Measurements from ENCODE around the gene ZMYND10.

ZMYND10 gene

DNA sequence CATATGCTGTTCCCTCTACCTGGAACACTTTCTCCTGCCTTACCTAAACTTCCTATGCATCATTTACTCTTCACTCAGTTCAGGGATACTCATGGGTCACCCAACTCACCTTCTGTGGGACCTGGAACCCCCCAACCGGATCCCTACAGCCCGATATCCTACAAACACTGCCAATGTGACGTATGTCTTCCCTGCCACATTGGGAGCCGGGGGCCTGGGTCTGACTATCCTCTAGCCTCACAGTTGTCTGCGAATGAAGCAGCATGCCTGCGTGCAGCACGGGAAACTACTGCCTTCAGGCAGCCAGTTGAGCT is 4.6 kb upstream of the ZMYND10 start:
- no peak for DNase-seq (ENCODE audit: low read depth in 2 of 3, low spot score in 2 of 3)

GRCh38 chr3:50347187-50347813 is 1.8 kb upstream of the ZMYND10 start:
- no peak for DNase-seq (ENCODE audit: low read depth in 2 of 3, low spot score in 2 of 3)

DNA sequence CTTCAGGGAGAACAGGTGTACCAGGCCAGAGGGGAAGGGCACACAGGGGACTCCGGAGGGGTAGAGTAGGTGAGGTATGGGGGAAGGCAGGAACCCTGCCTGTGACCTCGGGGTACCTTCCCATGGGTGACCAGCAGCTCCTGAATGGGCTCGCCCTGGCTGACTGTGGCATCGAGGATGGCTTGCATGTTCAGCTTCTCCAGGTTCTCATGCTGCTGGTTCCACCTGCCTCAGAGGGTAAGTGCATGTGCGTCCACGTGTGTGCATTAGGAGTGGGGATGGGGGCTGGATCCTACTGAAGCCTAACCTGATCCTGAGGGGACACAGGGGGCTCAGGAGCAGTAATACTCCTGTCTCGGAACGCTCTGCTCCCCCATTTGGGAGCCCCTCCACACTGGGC is 524 bp downstream of the ZMYND10 start:
- DNase-seq (ENCODE audit: low read depth in 2 of 3, low spot score in 2 of 3): no peak

- DNase-seq (ENCODE audit: low read depth in 2 of 3, low spot score in 2 of 3): no peak
These were observed 2.5 kb downstream of the ZMYND10 start for GRCh38 chr3:50342813-50343633.

DNA sequence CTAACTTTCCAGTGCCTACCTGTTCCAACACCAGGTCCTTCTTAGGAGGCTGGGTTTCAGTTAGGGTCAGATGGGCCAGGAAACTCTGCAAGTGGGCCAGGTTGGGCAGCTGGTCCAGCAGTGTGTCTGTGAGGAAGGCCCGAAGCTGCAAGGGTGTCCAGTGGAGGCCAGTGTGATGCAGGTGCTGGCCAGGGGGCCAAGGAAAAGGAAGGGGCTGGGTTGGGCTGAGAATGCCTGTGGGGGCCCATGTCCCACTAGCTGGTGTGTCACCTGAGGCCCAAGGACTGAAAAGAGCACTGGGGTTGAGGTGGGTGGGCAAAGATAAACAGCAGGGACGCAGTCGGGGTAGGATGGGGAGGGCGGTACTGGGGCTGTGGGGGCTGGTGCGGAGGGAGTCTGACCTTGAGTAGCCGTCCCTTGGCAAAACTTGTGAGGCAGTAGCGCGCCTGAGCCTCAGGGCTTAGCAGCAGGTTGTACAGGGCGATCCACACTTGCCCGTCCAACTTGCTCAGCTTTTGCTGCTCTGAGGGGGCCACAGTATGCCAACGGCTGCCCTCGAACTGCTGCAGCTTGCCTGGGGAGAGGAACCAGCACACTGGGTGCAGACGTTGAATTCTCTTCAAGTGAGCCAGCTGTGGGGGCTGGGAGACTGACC is 3.4 kb downstream of the ZMYND10 start:
- no peak for DNase-seq (ENCODE audit: low read depth in 2 of 3, low spot score in 2 of 3)

GRCh38 chr3:50341537-50341936 is 4.0 kb downstream of the ZMYND10 start:
- no peak for DNase-seq (ENCODE audit: low read depth in 2 of 3, low spot score in 2 of 3)

- peak; percentile 49 to 70 (median 54) for DNase-seq (ENCODE audit: low read depth in 2 of 3, low spot score in 2 of 3)
These were observed 4.8 kb downstream of the ZMYND10 start, which contains the start of gene RASSF1 for GRCh38 chr3:50340448-50341329. TSS of gene RASSF1 (minus strand) at chr3:50340836. CDS start at chr3:50340805, 31 bp downstream.

DNA sequence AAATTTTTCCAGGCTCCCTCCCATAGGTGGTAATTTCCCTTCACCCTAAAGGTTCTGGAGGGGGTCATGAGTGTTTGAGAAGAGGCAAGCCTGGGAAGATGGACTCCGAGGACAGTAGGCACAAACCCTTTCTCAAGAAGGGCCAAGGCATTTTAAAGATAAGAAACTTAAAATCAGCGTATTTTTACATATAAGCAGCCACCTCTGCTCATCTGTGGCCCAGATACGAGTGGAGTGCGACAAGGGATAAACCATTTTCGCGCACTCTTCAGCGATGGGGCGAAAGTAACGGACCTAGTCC is 5.4 kb downstream of the ZMYND10 start:
- no peak for DNase-seq (ENCODE audit: low read depth in 2 of 3, low spot score in 2 of 3)

DNA sequence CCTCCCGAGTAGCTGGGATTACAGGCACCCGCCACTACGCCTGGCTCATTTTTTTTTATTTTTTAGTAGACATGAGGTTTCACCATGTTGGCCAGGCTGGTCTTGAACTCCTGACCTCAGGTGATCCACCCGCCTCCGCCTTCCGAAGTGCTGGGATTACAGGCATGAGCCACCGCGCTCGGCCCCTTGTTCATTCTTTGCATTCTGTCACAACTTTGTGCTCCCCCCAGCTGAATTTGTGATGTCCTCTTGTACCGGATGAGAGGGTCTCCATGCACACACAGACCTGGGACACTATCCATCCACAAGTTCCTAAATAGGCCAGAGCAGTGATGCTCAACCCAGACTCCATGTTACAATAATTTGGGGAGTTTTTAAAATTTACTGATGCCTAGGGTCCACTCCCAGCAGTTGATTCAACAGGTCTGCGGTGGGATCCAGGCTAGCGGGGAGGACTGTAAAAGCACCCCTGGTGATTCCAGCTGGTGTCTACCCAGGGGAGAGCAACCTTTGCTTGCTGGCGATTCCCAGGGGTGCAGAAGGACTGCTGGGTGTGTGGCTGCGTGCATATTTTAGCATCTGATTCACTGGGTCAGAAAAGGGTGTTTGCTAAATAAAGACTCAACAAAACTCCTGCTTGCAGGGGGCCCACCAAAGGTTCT is 5.9 kb downstream of the ZMYND10 start:
- no peak for DNase-seq (ENCODE audit: low read depth in 2 of 3, low spot score in 2 of 3)

GRCh38 chr3:50338965-50339364 is 6.6 kb downstream of the ZMYND10 start:
- no peak for DNase-seq (ENCODE audit: low read depth in 2 of 3, low spot score in 2 of 3)

GRCh38 chr3:50337175-50337861 is 8.2 kb downstream of the ZMYND10 start:
- DNase-seq (ENCODE audit: low read depth in 2 of 3, low spot score in 2 of 3): peak; percentile 87 to 94 (median 90)

GRCh38 chr3:50336452-50337174 is 8.9 kb downstream of the ZMYND10 start:
- no peak for DNase-seq (ENCODE audit: low read depth in 2 of 3, low spot score in 2 of 3)

- DNase-seq (ENCODE audit: low read depth in 2 of 3, low spot score in 2 of 3): no peak
These were observed 11.0 kb downstream of the ZMYND10 start for GRCh38 chr3:50334339-50335075.

DNA sequence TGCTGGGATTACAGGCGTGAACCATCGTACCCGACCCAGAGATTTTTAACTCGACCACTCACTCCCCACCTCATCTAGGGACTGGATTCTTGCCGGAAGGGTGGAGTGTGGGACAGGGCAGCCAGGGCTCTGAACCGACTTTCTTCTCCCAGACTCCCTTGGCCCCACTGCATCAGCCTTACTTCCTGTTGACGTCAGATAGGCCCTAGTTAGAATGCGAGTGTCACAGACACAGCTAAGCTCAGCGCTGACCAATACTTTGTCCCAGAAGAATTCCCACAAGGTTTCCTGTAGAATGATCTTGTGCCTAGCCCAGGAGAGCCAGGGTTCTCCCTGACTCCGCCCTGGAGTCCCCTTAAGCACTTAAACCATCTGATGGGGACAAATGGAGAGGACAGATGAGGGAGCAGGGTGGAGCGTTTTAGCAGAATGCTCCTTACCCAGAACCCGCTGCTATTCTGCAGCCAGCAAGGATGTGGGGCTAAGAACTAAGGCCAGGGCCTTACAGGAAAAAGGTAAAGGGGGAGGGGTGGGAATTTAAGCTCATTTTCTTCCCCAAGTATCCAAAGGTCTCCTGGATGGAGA is 11.7 kb downstream of the ZMYND10 start:
- DNase-seq (ENCODE audit: low read depth in 2 of 3, low spot score in 2 of 3): no peak

DNA sequence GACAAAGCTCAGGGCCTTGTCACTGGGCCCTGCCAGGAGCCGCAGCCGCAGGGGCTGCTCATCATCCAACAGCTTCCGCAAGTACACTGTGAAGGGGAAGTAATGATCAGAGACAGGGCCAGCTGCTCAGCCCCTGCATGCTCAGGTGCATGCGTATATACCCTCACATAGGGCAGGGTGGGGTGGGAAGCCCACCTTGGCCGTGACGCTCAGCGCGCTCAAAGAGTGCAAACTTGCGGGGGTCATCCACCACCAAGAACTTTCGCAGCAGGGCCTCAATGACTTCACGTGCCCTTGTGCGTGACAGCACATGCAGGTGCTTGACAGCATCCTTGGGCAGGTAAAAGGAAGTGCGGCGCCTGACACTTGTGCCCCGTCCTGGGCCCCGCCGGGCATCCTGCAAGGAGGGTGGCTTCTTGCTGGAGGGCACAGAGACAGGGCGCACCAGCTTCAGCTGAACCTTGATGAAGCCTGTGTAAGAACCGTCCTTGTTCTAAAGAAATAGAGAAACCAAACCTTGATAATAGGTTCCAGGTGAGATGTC is 14.1 kb downstream of the ZMYND10 start:
- DNase-seq (ENCODE audit: low read depth in 2 of 3, low spot score in 2 of 3): no peak

GRCh38 chr3:50330330-50330729 is 15.2 kb downstream of the ZMYND10 start:
- DNase-seq (ENCODE audit: low read depth in 2 of 3, low spot score in 2 of 3): no peak

- peak; percentile 81 to 88 (median 82) for DNase-seq (ENCODE audit: low read depth in 2 of 3, low spot score in 2 of 3)
These were observed 17.4 kb downstream of the ZMYND10 start, which contains the start of gene TUSC2 for GRCh38 chr3:50327943-50328691. TSS of gene TUSC2 (minus strand) at chr3:50328223. CDS start at chr3:50328099, 124 bp downstream.

All from activated CD8-positive, alpha-beta memory T cell treated with anti-CD3 and anti-CD28 coated beads for 48 hours (primary cell).